ENCODE results near the gene C2orf68.

- TF ChIP-seq CTCF (IDR thresholded peaks at IDR 0.05) = no peak
- no peak for TF ChIP-seq EZH2 (IDR thresholded peaks at IDR 0.05; ENCODE audit: borderline replicate concordance, insufficient read depth, low read depth, low read length, poor library complexity, severe bottlenecking)
These were observed 54.7 kb downstream of the C2orf68 start for GRCh38 chr2:85557130-85557529.

All from B cell (primary cell).